K562 (cell line): Measurements from ENCODE around the gene DHX8. TPM values are rescaled to one million over a fixed set of nuclear protein-coding genes. Genes with fewer than 3 reads are reported as not detected.

ENCODE experiments used
- BCOR ChIP-seq: fragments of 450-650 bp; IDR thresholded peaks from 2 replicates; pipeline ENCODE4 v1.6.1; 2016
- DDX20 ChIP-seq: fragments of 450-650 bp; IDR thresholded peaks from 2 replicates; pipeline ENCODE4 v1.6.1; 2016; ENCODE audit warnings: missing genetic modification characterization, low read depth, mild to moderate bottlenecking, missing compliant biosample characterization, moderate library complexity
- FOSL1 ChIP-seq: fragments of 200-800 bp; sonication (Bioruptor generic); conservative IDR thresholded peaks from 2 replicates; pipeline ENCODE4 v1.6.1; 2016; ENCODE audit warnings: missing genetic modification characterization, missing compliant biosample characterization
- ILK ChIP-seq: fragments of 450-650 bp; IDR thresholded peaks from 2 replicates; pipeline ENCODE4 v1.6.1; 2016; ENCODE audit warnings: missing genetic modification characterization, low read depth, mild to moderate bottlenecking, missing compliant biosample characterization, moderate library complexity, borderline replicate concordance
- KDM1A ChIP-seq, 2 experiments: fragments of 450-650 bp; IDR thresholded peaks; 2 replicates each; pipeline ENCODE4 v1.6.1; 2016; ENCODE audit warnings: mild to moderate bottlenecking in 2 of 2
- KLF16 ChIP-seq: IDR thresholded peaks from 2 replicates; pipeline ENCODE4 v1.6.1; 2016; ENCODE audit warnings: antibody characterized with exemption
- MCM5 ChIP-seq: fragments of 450-650 bp; IDR thresholded peaks from 2 replicates; pipeline ENCODE4 v1.6.1; 2016; ENCODE audit warnings: low read depth
- NFRKB ChIP-seq: fragments of 450-650 bp; IDR thresholded peaks from 2 replicates; pipeline ENCODE4 v1.6.1; 2016; ENCODE audit warnings: low read depth
- RBM22 ChIP-seq: fragments of 200-400 bp; formaldehyde crosslinking; IDR thresholded peaks from 2 replicates; pipeline ENCODE4 v1.6.1; 2018; ENCODE audit warnings: low read length, low read depth; ENCODE audit not compliant: poor library complexity, severe bottlenecking
- RBM39 ChIP-seq: fragments of 200-400 bp; formaldehyde crosslinking; optimal IDR thresholded peaks from 2 replicates; pipeline ENCODE3; 2018; ENCODE audit warnings: low read depth, low read length
- SMC3 ChIP-seq: conservative IDR thresholded peaks from 2 replicates; pipeline ENCODE4 v1.6.1; 2011; ENCODE audit warnings: low read depth, low read length, improper control_type of control experiment; ENCODE audit not compliant: insufficient read depth
- SP1 ChIP-seq: sonication (generic); formaldehyde crosslinking; IDR thresholded peaks from 2 replicates; pipeline ENCODE4 v1.8.1; 2022; ENCODE audit warnings: mild to moderate bottlenecking, missing genetic modification reagents
- TAF1 ChIP-seq: IDR thresholded peaks from 2 replicates; pipeline ENCODE4 v1.6.1; 2011; ENCODE audit warnings: mild to moderate bottlenecking, low read length, moderate library complexity; ENCODE audit not compliant: insufficient read depth, control insufficient read depth, severe bottlenecking; ENCODE audit errors: extremely low read depth
- polyA plus RNA-seq, 8 experiments: library from polyadenylated mRNA; depleted of rRNA in 4 of 8; stranded (reverse) in 5 of 8; unstranded in 3 of 8; fragments of >200 nt; fragmentation: Nextera tagmentation in 2 of 8; fragmentation: Illumina TruSeq in 1 of 8; extraction: Ambion mirVana in 2 of 8; extraction: Trizol in 1 of 8; gene quantifications; 2 replicates each; pipeline versions ENCODE4 v1.2.1 to v1.2.3, GENCODE V29; 2011 to 2014; ENCODE audit warnings: inconsistent platforms in 1 of 8, missing spikeins in 1 of 8
- total RNA-seq, 7 experiments: library from RNA; depleted of rRNA in 6 of 7; stranded (reverse); fragments of >200 nt in 6 of 7; fragmentation: Illumina TruSeq in 2 of 7; extraction: Trizol in 2 of 7; gene quantifications; 2 replicates each; pipeline versions ENCODE4 v1.2.1 to v1.2.3, GENCODE V29; 2011 to 2021; ENCODE audit warnings: low replicate concordance in 1 of 7
- TF ChIP-seq, protein P1 (sequence below), 2 experiments: fragments of 450-650 bp; IDR thresholded peaks; 2 replicates each; pipeline ENCODE4 v1.6.1; 2016; ENCODE audit warnings: mild to moderate bottlenecking in 2 of 2, borderline replicate concordance in 1 of 2, low read depth in 1 of 2, moderate library complexity in 1 of 2
- TF ChIP-seq, protein P2 (sequence below), 2 experiments: fragments of 450-650 bp in 1 of 2; sonication (generic) in 1 of 2; formaldehyde crosslinking in 1 of 2; IDR thresholded peaks in 1 of 2; conservative IDR thresholded peaks in 1 of 2; 2 replicates each; pipeline versions ENCODE4 v1.6.1 to v1.8.1; 2016 to 2023; ENCODE audit warnings: mild to moderate bottlenecking in 2 of 2, moderate library complexity in 2 of 2, inconsistent platforms in 1 of 2, missing genetic modification reagents in 1 of 2
- TF ChIP-seq, protein P3 (sequence below): fragments of 450-650 bp; conservative IDR thresholded peaks from 2 replicates; pipeline ENCODE4 v1.6.1; 2016; ENCODE audit warnings: missing genetic modification characterization, low read depth, mild to moderate bottlenecking, missing compliant biosample characterization, moderate library complexity
- TF ChIP-seq, protein P4 (sequence below): fragments of 450-650 bp; IDR thresholded peaks from 2 replicates; pipeline ENCODE4 v1.6.1; 2017; ENCODE audit warnings: mild to moderate bottlenecking, moderate library complexity

The DHX8 gene
- total and polyA plus RNA-seq, 9 of the 15 experiments (the other 6 are each of a cell fraction or from before 2014, with no cell fraction given): 16.7 to 42.5 (median 25.6) TPM

DNA sequence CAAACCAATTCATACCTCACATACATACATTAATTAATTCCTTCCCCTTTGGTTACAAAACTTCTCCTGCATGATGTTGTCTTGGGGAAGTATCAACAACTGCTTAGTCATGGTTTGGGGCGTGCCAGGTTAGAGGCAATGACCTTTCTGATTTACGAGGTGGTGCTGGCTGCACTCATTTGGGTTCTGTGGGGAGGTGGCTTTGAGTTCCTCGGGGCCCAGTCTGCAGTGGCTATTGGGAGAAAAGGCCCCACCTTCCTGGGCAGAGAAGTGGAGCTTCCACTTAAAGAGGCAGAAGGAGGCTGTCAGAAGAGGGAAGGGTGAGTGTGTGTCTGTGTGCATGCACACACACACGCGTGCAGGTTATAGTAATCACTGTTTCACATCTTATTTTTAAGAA, 72.5 kb downstream of the DHX8 start (continued):
- TF ChIP-seq, protein P1, sequence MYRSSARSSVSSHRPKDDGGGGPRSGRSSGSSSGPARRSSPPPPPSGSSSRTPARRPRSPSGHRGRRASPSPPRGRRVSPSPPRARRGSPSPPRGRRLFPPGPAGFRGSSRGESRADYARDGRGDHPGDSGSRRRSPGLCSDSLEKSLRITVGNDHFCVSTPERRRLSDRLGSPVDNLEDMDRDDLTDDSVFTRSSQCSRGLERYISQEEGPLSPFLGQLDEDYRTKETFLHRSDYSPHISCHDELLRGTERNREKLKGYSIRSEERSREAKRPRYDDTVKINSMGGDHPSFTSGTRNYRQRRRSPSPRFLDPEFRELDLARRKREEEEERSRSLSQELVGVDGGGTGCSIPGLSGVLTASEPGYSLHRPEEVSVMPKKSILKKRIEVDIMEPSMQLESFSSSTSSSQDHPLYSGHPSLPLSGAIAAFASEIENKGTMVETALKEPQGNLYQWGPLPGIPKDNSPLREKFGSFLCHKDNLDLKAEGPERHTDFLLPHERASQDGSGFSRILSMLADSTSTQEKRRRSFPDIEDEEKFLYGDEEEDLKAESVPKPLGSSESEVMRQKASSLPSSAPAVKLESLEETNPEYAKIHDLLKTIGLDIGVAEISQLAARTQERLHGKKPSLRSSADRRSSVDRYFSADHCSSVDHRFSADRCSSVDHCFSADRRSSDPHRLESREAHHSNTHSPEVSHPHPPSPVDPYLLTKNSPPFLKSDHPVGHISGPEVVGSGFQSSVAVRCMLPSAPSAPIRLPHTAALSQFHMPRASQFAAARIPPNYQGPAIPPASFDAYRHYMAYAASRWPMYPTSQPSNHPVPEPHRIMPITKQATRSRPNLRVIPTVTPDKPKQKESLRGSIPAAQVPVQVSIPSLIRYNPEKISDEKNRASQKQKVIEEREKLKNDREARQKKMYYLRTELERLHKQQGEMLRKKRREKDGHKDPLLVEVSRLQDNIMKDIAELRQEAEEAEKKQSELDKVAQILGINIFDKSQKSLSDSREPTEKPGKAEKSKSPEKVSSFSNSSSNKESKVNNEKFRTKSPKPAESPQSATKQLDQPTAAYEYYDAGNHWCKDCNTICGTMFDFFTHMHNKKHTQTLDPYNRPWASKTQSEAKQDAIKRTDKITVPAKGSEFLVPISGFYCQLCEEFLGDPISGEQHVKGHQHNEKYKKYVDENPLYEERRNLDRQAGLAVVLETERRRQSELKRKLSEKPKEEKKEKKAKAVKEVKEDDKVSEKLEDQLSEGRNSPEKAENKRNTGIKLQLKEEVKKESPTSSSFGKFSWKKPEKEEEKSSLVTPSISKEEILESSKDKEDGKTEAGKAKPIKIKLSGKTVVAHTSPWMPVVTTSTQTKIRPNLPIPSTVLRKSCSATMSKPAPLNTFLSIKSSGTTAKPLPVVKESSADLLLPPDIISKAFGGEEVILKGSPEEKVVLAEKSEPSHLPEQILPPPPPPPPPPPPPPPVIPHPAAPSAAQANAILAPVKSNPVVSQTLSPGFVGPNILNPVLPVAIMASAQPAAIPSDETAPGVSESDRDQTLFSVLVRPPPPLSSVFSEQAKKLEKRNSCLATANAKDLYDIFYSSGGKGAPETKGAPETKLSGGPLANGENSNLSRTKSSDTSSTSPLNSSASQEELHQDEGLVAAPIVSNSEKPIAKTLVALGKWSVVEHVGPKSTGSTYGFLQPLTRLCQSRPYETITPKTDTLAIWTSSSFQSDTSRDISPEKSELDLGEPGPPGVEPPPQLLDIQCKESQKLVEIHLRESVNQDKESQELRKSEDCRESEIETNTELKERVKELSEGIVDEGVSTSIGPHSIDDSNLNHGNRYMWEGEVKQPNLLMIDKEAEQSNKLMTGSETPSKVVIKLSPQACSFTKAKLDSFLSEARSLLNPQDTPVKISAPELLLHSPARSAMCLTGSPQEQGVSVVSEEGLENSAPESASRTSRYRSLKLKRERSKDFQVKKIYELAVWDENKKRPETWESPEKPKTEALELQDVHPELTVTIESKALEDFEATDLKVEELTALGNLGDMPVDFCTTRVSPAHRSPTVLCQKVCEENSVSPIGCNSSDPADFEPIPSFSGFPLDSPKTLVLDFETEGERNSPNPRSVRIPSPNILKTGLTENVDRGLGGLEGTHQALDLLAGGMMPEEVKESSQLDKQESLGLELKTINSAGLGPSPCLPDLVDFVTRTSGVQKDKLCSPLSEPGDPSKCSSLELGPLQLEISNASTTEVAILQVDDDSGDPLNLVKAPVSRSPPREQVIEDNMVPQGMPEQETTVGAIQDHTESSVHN (IDR thresholded peaks at IDR 0.05; ENCODE audit: borderline replicate concordance in 1 of 2, low read depth in 1 of 2): peak in 1 of 2 experiments; percentile 60; a peak in 2 of 4 replicates
- TF ChIP-seq BCOR (0 out of 2 replicates have a peak, but pooled peaks have one; percentile 8), DDX20 (tag) (no peak), RBM39 (no peak), ILK (no peak), RBM22 (no peak), KDM1A (IDR thresholded peaks at IDR 0.05) (peak; percentile 52 to 57; a peak in 2 of 4 replicates), KLF16 (no peak), SMC3 (no peak), MCM5 (no peak), SP1 (CRISPR knock-in tag) (0 out of 2 replicates have a peak, but pooled peaks have one; percentile 18), FOSL1 (tag) (peak; percentile 78), TAF1 (no peak), NFRKB (no peak)
- TF ChIP-seq, protein P2, sequence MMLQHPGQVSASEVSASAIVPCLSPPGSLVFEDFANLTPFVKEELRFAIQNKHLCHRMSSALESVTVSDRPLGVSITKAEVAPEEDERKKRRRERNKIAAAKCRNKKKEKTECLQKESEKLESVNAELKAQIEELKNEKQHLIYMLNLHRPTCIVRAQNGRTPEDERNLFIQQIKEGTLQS (IDR thresholded peaks at IDR 0.05): peak; percentile 74
- TF ChIP-seq, protein P2 (CRISPR knock-in tag; conservative IDR thresholded peaks at IDR 0.05): no peak
- TF ChIP-seq, protein P3, sequence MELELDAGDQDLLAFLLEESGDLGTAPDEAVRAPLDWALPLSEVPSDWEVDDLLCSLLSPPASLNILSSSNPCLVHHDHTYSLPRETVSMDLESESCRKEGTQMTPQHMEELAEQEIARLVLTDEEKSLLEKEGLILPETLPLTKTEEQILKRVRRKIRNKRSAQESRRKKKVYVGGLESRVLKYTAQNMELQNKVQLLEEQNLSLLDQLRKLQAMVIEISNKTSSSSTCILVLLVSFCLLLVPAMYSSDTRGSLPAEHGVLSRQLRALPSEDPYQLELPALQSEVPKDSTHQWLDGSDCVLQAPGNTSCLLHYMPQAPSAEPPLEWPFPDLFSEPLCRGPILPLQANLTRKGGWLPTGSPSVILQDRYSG (tag): no peak
- TF ChIP-seq, protein P4, sequence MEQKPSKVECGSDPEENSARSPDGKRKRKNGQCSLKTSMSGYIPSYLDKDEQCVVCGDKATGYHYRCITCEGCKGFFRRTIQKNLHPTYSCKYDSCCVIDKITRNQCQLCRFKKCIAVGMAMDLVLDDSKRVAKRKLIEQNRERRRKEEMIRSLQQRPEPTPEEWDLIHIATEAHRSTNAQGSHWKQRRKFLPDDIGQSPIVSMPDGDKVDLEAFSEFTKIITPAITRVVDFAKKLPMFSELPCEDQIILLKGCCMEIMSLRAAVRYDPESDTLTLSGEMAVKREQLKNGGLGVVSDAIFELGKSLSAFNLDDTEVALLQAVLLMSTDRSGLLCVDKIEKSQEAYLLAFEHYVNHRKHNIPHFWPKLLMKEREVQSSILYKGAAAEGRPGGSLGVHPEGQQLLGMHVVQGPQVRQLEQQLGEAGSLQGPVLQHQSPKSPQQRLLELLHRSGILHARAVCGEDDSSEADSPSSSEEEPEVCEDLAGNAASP: no peak
